Fibroblast of lung (primary cell): ENCODE measurements around the gene KCNH1.

Experiments used
- EZH2 ChIP-seq: IDR thresholded peaks from 2 replicates; pipeline ENCODE4 v1.5.1; 2012; ENCODE audit warnings: low read length, control low read depth, mild to moderate bottlenecking; ENCODE audit errors: missing control alignments
- TF ChIP-seq, protein P1 (sequence below), 2 donors: IDR thresholded peaks in 1 of 2; conservative IDR thresholded peaks in 1 of 2; 1 replicate in 1 of 2; 2 replicates in 1 of 2; pipeline ENCODE4 v1.5.1; 2011 to 2012; ENCODE audit warnings: low read length in 2 of 2, control low read depth in 1 of 2, inconsistent platforms in 1 of 2, low read depth in 1 of 2, mild to moderate bottlenecking in 1 of 2

DNA sequence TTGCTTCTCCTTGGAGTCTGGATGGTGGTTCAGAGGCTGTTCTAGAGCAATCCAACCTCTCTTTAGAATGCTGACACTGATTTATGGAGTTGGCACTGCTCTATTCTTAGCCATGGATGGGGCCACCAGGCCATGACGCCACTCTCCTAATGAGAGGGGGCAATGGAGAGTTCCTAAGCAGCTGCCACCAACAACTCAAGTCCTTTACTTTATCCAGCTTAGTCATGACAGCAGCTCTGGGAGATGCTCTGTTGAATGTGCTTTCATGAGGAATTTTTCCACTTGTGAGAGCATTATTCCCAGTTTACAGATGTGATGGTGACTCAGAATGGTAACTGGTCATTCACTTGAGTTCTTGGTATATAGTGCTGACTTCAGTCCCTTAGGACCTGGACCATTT, 438.9 kb downstream of the KCNH1 start:
- TF ChIP-seq, protein P1, sequence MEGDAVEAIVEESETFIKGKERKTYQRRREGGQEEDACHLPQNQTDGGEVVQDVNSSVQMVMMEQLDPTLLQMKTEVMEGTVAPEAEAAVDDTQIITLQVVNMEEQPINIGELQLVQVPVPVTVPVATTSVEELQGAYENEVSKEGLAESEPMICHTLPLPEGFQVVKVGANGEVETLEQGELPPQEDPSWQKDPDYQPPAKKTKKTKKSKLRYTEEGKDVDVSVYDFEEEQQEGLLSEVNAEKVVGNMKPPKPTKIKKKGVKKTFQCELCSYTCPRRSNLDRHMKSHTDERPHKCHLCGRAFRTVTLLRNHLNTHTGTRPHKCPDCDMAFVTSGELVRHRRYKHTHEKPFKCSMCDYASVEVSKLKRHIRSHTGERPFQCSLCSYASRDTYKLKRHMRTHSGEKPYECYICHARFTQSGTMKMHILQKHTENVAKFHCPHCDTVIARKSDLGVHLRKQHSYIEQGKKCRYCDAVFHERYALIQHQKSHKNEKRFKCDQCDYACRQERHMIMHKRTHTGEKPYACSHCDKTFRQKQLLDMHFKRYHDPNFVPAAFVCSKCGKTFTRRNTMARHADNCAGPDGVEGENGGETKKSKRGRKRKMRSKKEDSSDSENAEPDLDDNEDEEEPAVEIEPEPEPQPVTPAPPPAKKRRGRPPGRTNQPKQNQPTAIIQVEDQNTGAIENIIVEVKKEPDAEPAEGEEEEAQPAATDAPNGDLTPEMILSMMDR (conservative IDR thresholded peaks at IDR 0.05 in 1 of 2, IDR thresholded peaks at IDR 0.05 in 1 of 2; ENCODE audit: low read depth in 1 of 2, low read length in 2 of 2): no peak
- TF ChIP-seq EZH2: no peak
